WI38 (cell line): ENCODE data around the gene STAT5B.
A peak's percentile ranks its signal among the peaks of the same experiment; 100 is the strongest.

ENCODE experiments used
- H3K4me3 ChIP-seq: 2 replicates; pipeline ENCODE4 v1.5.1; 2011; ENCODE audit warnings: low read depth, mild to moderate bottlenecking, control low read depth, low read length
- CTCF ChIP-seq: IDR thresholded peaks from 2 replicates; pipeline ENCODE4 v1.5.1; 2012; ENCODE audit warnings: low read depth, mild to moderate bottlenecking, control low read depth, low read length

STAT5B gene

GRCh38 chr17:42294469-42295398, 18.5 kb upstream of the STAT5B start:
- no peak overlapping the region for H3K4me3 ChIP-seq
- TF ChIP-seq CTCF, result no peak

- H3K4me3 ChIP-seq, result no peak overlapping the region
- TF ChIP-seq CTCF, result no peak
Observed at GRCh38 chr17:42291129-42291528, 14.9 kb upstream of the STAT5B start.

- no peak overlapping the region for H3K4me3 ChIP-seq
- TF ChIP-seq CTCF, result no peak
Observed at GRCh38 chr17:42290577-42290976, 14.4 kb upstream of the STAT5B start.

GRCh38 chr17:42289611-42290181, 13.5 kb upstream of the STAT5B start:
- TF ChIP-seq CTCF, result no peak
- H3K4me3 ChIP-seq, result no peak overlapping the region

- TF ChIP-seq CTCF, result no peak
- no peak overlapping the region for H3K4me3 ChIP-seq
Observed at GRCh38 chr17:42288803-42289610, 12.8 kb upstream of the STAT5B start.

- TF ChIP-seq CTCF, result no peak
- peak within 1 kb of the TSS; percentile 38 for H3K4me3 ChIP-seq
Observed at GRCh38 chr17:42287977-42288802, 12.0 kb upstream of the STAT5B start, which contains the start of gene STAT5A. Gene STAT5A (plus strand): TSS chr17:42288498. CDS start chr17:42289412, 914 bp downstream.
